DND-41 (cell line): Measurements from ENCODE around the gene CLEC4F.

Experiments used
- ATAC-seq: fragments of 200-7000 bp; cut with Tn5 transposase; 3 replicates; pipeline ENCODE4 v1.9.1; 2021; ENCODE audit warnings: low read depth; ENCODE audit not compliant: insufficient read depth
- DNase-seq: peaks from one replicate; pipeline ENCODE4 v3.0.0-alpha.2; 2020
- H2AFZ ChIP-seq: 2 replicates; pipeline ENCODE4 v1.6.0; 2012; ENCODE audit warnings: low read depth, low read length
- H3K27ac ChIP-seq: 2 replicates; pipeline ENCODE4 v1.5.1; 2012; ENCODE audit warnings: low read length, inconsistent platforms
- H3K27me3 ChIP-seq: fragments of 200-600 bp; sonication (generic); 2 replicates; pipeline ENCODE4 v1.6.0; 2012; ENCODE audit warnings: low read length, mild to moderate bottlenecking, inconsistent platforms; ENCODE audit not compliant: insufficient read depth, poor library complexity
- H3K36me3 ChIP-seq: 2 replicates; pipeline ENCODE4 v1.5.1; 2012; ENCODE audit warnings: low read length, inconsistent platforms; ENCODE audit not compliant: insufficient read depth
- H3K4me1 ChIP-seq: 2 replicates; pipeline ENCODE4 v1.5.1; 2012; ENCODE audit warnings: mild to moderate bottlenecking, low read length; ENCODE audit not compliant: insufficient read depth
- H3K4me2 ChIP-seq: 2 replicates; pipeline ENCODE4 v1.6.0; 2012; ENCODE audit warnings: mild to moderate bottlenecking, moderate library complexity, low read length, inconsistent platforms; ENCODE audit not compliant: insufficient read depth
- H3K4me3 ChIP-seq, 2 experiments: fragments of 200-600 bp in 1 of 2; shearing (Covaris generic) in 1 of 2; 2 replicates each; pipeline ENCODE4 v1.5.1; 2012 to 2016; ENCODE audit warnings: inconsistent platforms in 2 of 2, low read length in 2 of 2, mild to moderate bottlenecking in 2 of 2, low read depth in 1 of 2, moderate library complexity in 1 of 2
- H3K79me2 ChIP-seq: 2 replicates; pipeline ENCODE4 v1.6.0; 2012; ENCODE audit warnings: low read length, inconsistent platforms; ENCODE audit not compliant: insufficient read depth
- H3K9ac ChIP-seq: 2 replicates; pipeline ENCODE4 v1.6.0; 2012; ENCODE audit warnings: low read depth, mild to moderate bottlenecking, inconsistent platforms, low read length, moderate library complexity
- H3K9me3 ChIP-seq: 2 replicates; pipeline ENCODE4 v1.5.1; 2012; ENCODE audit warnings: low read length, moderate library complexity, mild to moderate bottlenecking, inconsistent platforms; ENCODE audit not compliant: insufficient read depth, severe bottlenecking
- H4K20me1 ChIP-seq: 2 replicates; pipeline ENCODE4 v1.6.0; 2012; ENCODE audit warnings: low read length; ENCODE audit not compliant: insufficient read depth
- CTCF ChIP-seq: IDR thresholded peaks from 2 replicates; pipeline ENCODE4 v1.5.1; 2012; ENCODE audit warnings: borderline replicate concordance, low read length, moderate library complexity, mild to moderate bottlenecking; ENCODE audit not compliant: poor library complexity, severe bottlenecking; ENCODE audit errors: extremely low read depth
- EZH2 ChIP-seq: IDR thresholded peaks from 3 replicates; pipeline ENCODE4 v1.6.1; 2012; ENCODE audit warnings: borderline replicate concordance, low read depth, mild to moderate bottlenecking, moderate library complexity, low read length, inconsistent platforms; ENCODE audit not compliant: severe bottlenecking

The CLEC4F gene

DNA sequence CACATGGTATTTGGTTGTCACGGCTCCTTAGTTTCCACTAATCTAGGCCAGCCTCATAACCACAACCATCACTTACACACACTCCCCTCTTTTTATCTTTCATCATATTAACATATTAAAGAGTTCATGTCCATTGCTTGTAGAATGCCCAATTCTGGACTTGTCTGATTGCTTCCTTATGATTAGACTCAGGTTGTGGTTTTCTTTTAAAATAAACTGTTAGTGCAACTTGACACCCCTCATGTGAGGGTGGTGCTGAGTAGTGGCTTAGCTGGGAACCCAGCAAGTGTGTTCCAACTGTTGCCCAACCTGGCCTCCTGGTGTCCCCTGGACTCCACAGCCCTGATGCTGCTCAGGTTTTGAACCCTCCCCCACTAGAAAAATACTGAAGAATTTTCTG is 35.3 kb upstream of the CLEC4F start:
- H3K4me1 ChIP-seq, result no peaks in the 10 kb centered on the region
- no peak overlapping the region for H3K9ac ChIP-seq
- H3K4me3 ChIP-seq, result no peak overlapping the region
- H3K27me3 ChIP-seq, result peaks cover 23% of the 10 kb centered on the region
- H3K79me2 ChIP-seq, result no peaks in the 10 kb centered on the region
- no peaks in the 10 kb centered on the region for H3K9me3 ChIP-seq
- no peak for TF ChIP-seq CTCF
- no peak for TF ChIP-seq EZH2
- ATAC-seq, result no peak; the same call in 2 of the 3 replicates
- H3K36me3 ChIP-seq, result no peaks in the 10 kb centered on the region
- H3K4me2 ChIP-seq, result no peak overlapping the region
- peaks cover 2% of the 10 kb centered on the region for H4K20me1 ChIP-seq
- H2AFZ ChIP-seq, result no peak overlapping the region
- H3K27ac ChIP-seq, result no peak overlapping the region
- DNase-seq, result no peak

GRCh38 chr2:70854411-70854810 is 34.0 kb upstream of the CLEC4F start:
- H2AFZ ChIP-seq, result no peak overlapping the region
- no peaks in the 10 kb centered on the region for H3K79me2 ChIP-seq
- no peak overlapping the region for H3K4me2 ChIP-seq
- no peaks in the 10 kb centered on the region; the same call in 1 of the 2 replicates for H4K20me1 ChIP-seq
- no peak overlapping the region for H3K9ac ChIP-seq
- no peaks in the 10 kb centered on the region for H3K4me1 ChIP-seq
- H3K36me3 ChIP-seq, result no peaks in the 10 kb centered on the region
- no peak for ATAC-seq
- TF ChIP-seq EZH2 (no peak), CTCF (no peak)
- no peak overlapping the region for H3K4me3 ChIP-seq
- DNase-seq, result no peak
- no peak overlapping the region for H3K27ac ChIP-seq
- no peaks in the 10 kb centered on the region for H3K9me3 ChIP-seq
- H3K27me3 ChIP-seq, result peaks cover 21% of the 10 kb centered on the region

- no peak for TF ChIP-seq CTCF
- TF ChIP-seq EZH2, result no peak
- H3K36me3 ChIP-seq, result no peaks in the 10 kb centered on the region
- no peaks in the 10 kb centered on the region; the same call in 1 of the 2 replicates for H4K20me1 ChIP-seq
- H3K9me3 ChIP-seq, result no peaks in the 10 kb centered on the region
- no peak overlapping the region for H2AFZ ChIP-seq
- H3K4me1 ChIP-seq, result no peaks in the 10 kb centered on the region
- no peak overlapping the region for H3K9ac ChIP-seq
- H3K27me3 ChIP-seq, result peaks cover 17% of the 10 kb centered on the region
- no peak overlapping the region for H3K4me3 ChIP-seq
- no peak overlapping the region for H3K27ac ChIP-seq
- no peak overlapping the region for H3K4me2 ChIP-seq
- H3K79me2 ChIP-seq, result no peaks in the 10 kb centered on the region
- no peak for DNase-seq
- no peak for ATAC-seq
Observed at GRCh38 chr2:70852824-70853223, 32.4 kb upstream of the CLEC4F start.

GRCh38 chr2:70851704-70852103 is 31.3 kb upstream of the CLEC4F start:
- H3K36me3 ChIP-seq, result no peaks in the 10 kb centered on the region
- no peaks in the 10 kb centered on the region for H3K9me3 ChIP-seq
- no peak overlapping the region for H3K27ac ChIP-seq
- H2AFZ ChIP-seq, result no peak overlapping the region
- no peak overlapping the region for H3K4me3 ChIP-seq
- no peaks in the 10 kb centered on the region for H3K79me2 ChIP-seq
- no peak overlapping the region for H3K4me2 ChIP-seq
- peaks cover 15% of the 10 kb centered on the region for H3K27me3 ChIP-seq
- H3K4me1 ChIP-seq, result no peaks in the 10 kb centered on the region
- no peak for TF ChIP-seq CTCF
- TF ChIP-seq EZH2, result no peak
- peak; percentile 61; the same call in 2 of the 3 replicates for ATAC-seq
- no peaks in the 10 kb centered on the region; the same call in 1 of the 2 replicates for H4K20me1 ChIP-seq
- H3K9ac ChIP-seq, result no peak overlapping the region
- no peak for DNase-seq
